PFSK-1 (cell line): Measurements from ENCODE around the gene ZNF679.

Experiments used
- FOXP2 ChIP-seq: optimal IDR thresholded peaks from 2 replicates; pipeline ENCODE3; 2011; ENCODE audit warnings: borderline replicate concordance, control low read depth, inconsistent platforms; ENCODE audit not compliant: insufficient read depth; ENCODE audit errors: extremely low read length, extremely low read depth
- POLR2AphosphoS5 ChIP-seq: IDR thresholded peaks from 2 replicates; pipeline ENCODE4 v1.6.1; 2012; ENCODE audit warnings: low read depth, mild to moderate bottlenecking, control low read depth, low read length, moderate library complexity
- REST ChIP-seq, 2 experiments: IDR thresholded peaks; 2 replicates each; pipeline versions ENCODE4 v1.6.1 to v1.8.0; 2011 to 2012; ENCODE audit warnings: low read depth in 2 of 2, low read length in 2 of 2, control low read depth in 1 of 2, inconsistent platforms in 1 of 2, mild to moderate bottlenecking in 1 of 2, moderate library complexity in 1 of 2; ENCODE audit not compliant: insufficient read depth in 1 of 2
- SIN3A ChIP-seq: IDR thresholded peaks from 2 replicates; pipeline ENCODE4 v1.6.1; 2012; ENCODE audit warnings: mild to moderate bottlenecking, low read length, moderate library complexity, borderline replicate concordance; ENCODE audit not compliant: insufficient read depth
- TAF1 ChIP-seq: IDR thresholded peaks from 2 replicates; pipeline ENCODE4 v1.6.1; 2012; ENCODE audit warnings: low read length, control low read depth, borderline replicate concordance; ENCODE audit not compliant: insufficient read depth

The ZNF679 gene

DNA sequence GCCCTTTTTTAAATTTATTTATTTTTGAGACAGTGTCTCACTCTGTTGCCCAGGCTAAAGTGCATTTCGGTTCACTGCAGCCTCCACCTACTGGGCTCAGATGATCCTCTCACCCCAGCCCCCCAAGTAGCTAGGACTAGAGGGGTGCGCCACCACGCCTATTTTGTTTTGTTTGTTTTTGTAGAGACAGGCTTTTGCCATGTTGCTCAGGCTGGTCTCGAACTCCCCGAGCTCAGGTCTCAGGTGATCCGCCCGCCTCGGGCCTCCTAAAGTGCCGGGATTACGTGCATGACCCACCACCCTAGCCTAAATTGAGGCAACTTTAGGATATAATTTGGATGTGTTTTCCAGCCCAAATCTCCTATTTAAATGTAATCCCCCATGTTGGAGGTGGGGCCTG is 86.3 kb downstream of the ZNF679 start:
- no peak for TF ChIP-seq REST (IDR thresholded peaks at IDR 0.05; ENCODE audit: insufficient read depth in 1 of 2, low read depth in 2 of 2, low read length in 2 of 2)
- no peak for TF ChIP-seq SIN3A
- no peak for TF ChIP-seq TAF1
- no peak for TF ChIP-seq POLR2AphosphoS5
- no peak for TF ChIP-seq FOXP2
